Right renal pelvis (tissue), 4 donors: ENCODE results near the gene NGEF. TPM values are rescaled to one million over a fixed set of nuclear protein-coding genes. Genes with fewer than 3 reads are reported as not detected.

ENCODE experiments used
- DNase-seq, 4 donors: peaks; one replicate each; pipeline ENCODE4 v3.0.0-alpha.2; 2013; ENCODE audit warnings: low read depth in 4 of 4, low spot score in 3 of 4, missing footprints in 1 of 4
- polyA plus RNA-seq, 4 donors: library from polyadenylated mRNA; unstranded; fragments of 120-200 nt; gene quantifications; one replicate each; pipeline ENCODE4 v1.2.1, GENCODE V29; 2013; ENCODE audit not compliant: insufficient read length in 4 of 4

Gene NGEF
- polyA plus RNA-seq, 4 donors: 1.0 to 2.8 (median 2.2) TPM

GRCh38 chr2:232976176-232976575 lies 36.9 kb downstream of the NGEF start:
- DNase-seq: no peak

DNA sequence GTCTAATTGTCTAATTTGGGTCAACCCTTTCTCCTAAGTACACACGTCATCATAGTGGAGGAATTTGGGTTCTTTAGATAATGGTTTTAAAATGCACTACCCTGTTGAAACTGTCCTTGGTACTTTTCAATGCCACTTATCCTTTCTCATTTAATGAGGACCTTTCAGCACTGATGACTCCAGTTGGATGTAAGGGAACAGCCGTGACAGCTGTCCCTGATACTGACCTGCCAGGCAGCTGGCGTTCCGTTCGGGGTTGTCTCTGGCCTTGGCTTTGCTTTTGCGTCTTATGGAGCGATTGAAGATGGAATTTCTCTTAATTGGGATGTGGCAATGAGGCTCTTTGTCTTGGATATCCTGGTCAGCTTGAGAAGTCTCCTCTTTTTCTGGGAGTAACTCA lies 38.7 kb downstream of the NGEF start:
- no peak for DNase-seq

DNA sequence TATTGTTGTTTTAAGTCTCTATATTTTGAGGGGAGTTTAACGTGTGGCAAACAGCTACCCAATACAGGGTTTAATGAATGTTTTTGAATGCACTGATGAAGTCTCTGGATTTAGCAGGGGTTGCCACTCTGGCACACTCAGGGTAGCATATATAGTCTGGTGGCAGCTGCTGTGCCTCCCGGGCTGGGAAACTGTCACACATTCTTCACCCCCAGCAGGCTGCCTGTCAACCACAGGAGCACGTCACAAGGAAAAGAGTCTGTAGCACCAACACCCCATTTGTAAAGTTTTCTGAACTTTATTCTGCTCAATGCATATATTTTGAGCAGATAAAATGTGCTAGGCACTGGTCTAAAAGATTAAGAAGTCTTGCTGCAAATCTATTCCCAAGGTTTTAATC lies 39.3 kb downstream of the NGEF start:
- no peak for DNase-seq

DNA sequence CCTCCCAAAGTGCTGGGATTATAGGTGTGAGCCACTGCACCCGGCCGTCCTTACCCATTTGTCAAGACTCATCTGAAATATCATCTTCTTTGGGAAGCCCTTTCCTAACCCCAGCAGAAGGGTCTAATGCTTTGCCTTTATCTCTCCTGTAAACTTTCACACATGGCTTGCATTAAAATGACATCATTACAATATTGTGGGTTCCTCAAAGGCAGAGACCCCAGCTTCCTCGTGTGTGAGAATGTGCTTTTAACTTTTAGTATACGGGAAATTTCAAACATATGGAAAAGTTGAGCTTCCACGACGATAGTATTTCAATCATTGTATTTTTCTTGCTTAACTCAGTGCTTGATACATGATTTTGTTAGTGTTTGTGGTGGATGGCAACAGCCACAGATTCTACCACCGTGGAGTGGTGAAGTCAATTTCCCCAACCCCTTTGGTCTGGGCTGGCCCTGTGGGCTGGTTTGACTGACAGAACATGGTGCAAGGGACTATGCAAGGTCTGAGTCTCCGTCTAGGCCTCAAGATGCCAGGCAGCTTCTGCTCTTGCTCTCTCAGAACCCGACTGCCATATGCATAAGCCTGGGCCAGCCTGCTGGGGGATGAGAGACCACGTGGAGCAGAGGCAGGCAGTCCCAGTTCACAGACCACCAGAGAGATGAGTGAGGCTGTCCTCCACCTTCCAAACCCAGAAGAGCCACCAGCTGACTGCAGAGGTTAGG lies 39.9 kb downstream of the NGEF start:
- no peak for DNase-seq

- no peak for DNase-seq
Measured at GRCh38 chr2:232971744-232972143, 41.3 kb downstream of the NGEF start.

- no peak for DNase-seq
Measured at GRCh38 chr2:232970051-232970450, 43.0 kb downstream of the NGEF start.

DNA sequence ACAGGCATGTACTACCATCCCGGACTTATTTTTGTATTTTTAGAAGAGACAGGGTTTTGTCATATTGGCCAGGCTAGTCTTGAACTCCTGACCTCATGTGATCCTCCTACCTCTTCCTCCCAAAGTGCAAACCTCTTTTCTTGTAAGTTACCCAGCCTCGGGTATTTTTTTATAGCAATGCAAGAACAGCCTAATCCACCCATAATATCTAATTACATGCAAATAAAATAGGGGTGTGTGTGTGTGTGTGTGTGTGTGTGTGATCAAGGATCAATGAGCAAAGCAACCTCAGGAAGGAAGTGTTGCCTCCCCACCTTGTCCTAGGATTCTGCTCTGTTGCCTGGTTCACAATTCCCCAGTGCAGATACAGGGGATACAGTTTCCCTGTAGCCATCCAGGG lies 45.6 kb downstream of the NGEF start:
- DNase-seq: no peak

GRCh38 chr2:232966122-232966521 lies 46.9 kb downstream of the NGEF start:
- DNase-seq: no peak

DNA sequence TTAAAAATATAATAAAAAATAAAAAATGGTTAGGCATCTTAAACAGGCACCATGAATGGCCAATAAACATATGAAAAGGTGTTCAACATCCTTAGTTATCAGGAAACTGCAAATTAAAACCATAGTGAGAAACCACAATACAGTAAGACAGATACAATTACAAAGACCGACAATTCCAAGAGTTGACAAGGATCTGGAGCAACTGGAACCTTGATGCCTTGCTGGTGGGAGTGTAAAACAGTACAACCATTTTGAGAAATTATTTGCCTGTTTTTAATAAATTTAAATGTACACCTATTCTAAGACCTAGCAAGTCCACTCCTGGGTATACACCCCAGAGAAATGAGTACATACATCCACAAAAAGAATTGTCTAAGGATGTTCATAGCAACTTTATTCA lies 49.1 kb downstream of the NGEF start:
- no peak for DNase-seq

DNA sequence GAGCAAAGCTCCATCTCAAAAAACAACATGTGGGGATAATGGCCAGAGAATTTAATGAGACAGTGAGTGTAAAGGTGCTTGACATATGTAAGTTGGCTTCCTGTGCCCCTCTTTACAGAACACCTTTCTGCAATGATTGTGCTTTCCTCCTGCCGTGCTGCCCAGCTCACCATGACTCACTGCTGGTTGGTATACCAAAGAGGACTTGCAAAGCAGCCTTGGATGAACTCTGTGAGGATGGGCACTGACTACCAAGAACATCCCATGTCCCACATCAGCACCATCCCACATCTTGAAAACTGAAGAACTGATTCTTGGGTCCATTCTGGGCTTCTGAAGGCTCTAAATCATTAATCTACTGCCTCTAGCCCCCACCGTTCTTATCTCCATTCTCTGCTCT lies 52.2 kb downstream of the NGEF start:
- no peak for DNase-seq

DNA sequence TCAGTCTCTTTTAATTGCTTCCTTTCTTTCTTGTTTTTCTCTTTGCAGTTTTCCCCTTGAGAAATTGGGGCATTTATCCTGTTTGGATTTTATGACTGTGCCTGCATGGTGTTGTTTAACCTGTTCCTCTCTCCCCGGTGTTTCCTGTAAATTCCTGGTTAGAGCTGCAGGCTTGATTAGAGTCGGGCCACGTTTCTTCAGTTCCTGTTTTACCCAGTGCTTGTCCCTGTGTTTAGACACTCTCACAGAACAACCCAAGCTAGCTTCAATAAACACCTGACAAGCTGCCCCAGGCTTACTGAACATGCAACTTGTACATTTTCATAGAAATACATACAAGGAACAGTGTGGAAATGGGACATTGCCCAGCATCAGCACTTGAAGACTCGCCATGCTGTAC lies 53.9 kb downstream of the NGEF start:
- no peak for DNase-seq

- no peak for DNase-seq
Measured at GRCh38 chr2:232957657-232958090, 55.4 kb downstream of the NGEF start.

DNA sequence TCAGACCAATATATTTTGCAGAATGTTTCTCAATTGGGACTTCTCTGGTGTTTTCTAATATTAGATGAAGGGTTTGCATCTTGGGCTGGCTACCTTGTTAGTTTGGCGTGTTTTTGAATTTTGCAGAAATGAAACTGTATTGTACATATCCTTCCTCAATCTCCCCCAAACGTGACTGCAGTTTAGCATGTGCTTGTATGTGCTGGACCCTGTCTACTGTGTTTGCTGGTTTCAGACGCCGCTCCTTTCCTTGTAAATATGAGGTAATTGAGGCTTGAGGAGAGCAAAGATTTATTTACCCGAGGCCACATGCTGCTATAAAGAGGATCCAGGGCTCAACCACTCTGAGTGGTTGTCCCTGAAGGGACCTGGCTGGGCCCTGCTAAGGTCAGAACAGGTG lies 57.2 kb downstream of the NGEF start:
- no peak for DNase-seq

- DNase-seq: no peak
Measured at GRCh38 chr2:232954691-232955090, 58.4 kb downstream of the NGEF start.

GRCh38 chr2:232951891-232952290 lies 61.2 kb downstream of the NGEF start:
- DNase-seq: no peak

GRCh38 chr2:232951181-232951580 lies 61.9 kb downstream of the NGEF start:
- no peak for DNase-seq

- DNase-seq: no peak
Measured at GRCh38 chr2:232950751-232951150, 62.3 kb downstream of the NGEF start.

DNA sequence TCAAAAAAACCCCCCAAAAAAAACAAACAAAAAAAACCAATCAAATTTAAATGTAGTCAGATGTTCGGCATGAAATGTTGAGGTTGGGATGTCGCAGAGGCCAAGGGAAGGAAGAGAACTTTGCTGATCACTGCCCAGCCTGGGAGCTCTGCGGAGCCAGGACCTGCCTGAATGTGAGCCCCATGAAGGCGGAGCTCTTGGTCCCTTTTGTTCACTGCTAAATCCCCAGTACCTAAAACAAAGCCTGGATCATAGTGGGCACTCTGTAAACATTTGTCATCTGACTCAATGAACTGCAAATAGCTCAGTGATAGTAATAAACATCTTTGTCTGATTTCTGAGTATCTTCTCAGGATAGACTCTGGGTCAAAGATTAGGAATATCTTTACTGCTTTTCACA lies 64.0 kb downstream of the NGEF start:
- no peak for DNase-seq

- DNase-seq: no peak
Measured at GRCh38 chr2:232942831-232943230, 70.2 kb downstream of the NGEF start.

- no peak for DNase-seq
Measured at GRCh38 chr2:232941912-232942594, 71.0 kb downstream of the NGEF start.

DNA sequence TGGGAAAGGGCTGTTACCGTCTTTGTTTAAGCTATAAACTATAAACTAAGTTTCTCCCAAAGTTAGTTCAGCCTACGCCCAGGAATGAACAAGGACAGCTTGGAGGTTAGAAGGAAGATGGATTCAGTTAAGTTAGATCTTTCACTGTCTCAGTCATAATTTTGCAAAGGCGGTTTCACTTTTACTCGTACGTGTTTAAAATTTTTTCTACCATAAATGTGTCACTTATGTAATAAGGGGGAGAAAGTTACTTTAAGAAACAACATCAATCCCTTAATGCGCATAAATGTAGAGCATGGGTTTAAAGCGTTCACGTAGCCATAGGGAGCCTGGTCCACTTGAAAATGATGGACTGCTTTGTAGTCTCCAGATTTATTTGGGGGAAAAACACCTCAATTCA lies 71.7 kb downstream of the NGEF start:
- no peak for DNase-seq

DNA sequence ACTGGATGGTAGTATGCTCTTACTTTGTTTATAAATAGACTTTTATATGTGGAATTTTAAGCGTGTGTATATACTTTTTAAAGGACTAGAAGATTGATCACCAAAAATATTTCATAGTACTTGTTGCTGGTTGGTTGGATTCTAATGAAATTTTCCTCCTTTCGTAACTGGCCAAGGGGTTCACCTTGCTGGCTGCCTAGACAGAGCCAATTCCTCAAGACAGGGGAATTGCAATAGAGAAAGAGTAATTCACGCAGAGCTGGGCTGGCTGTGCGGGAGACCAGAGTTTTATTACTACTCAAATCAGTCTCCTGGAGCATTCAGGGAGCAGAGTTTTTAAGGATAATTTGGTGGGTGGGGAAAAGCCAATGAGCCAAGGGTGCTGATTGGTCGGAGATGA lies 72.3 kb downstream of the NGEF start:
- DNase-seq: no peak
